Lung (tissue), 16 donors: ENCODE results near the gene SP4. TPM values are rescaled to one million over a fixed set of nuclear protein-coding genes. Genes with fewer than 3 reads are reported as not detected.

Experiments used
- ATAC-seq: fragments of 200-7000 bp; cut with Tn5 transposase; one replicate; pipeline ENCODE4 v1.9.1; 2020; ENCODE audit warnings: moderate number of reproducible peaks; ENCODE audit not compliant: insufficient read depth, low FRiP score
- DNase-seq, 3 donors: peaks; one replicate each; pipeline ENCODE4 v3.0.0-alpha.2; 2013 to 2017
- H3K27ac ChIP-seq, 2 donors: one replicate each; pipeline ENCODE4 v1.5.1; 2013; ENCODE audit warnings: mild to moderate bottlenecking in 2 of 2, moderate library complexity in 2 of 2, control low read depth in 1 of 2, inconsistent platforms in 1 of 2, low read depth in 1 of 2, low read length in 1 of 2
- H3K27me3 ChIP-seq, 3 donors: one replicate each; pipeline ENCODE4 v1.5.1; 2013; ENCODE audit warnings: low read length in 2 of 3; ENCODE audit not compliant: control insufficient read depth in 3 of 3, insufficient read depth in 3 of 3
- H3K36me3 ChIP-seq, 4 donors: one replicate each; pipeline ENCODE4 v1.5.1; 2013; ENCODE audit warnings: low read length in 4 of 4, mild to moderate bottlenecking in 1 of 4, moderate library complexity in 1 of 4; ENCODE audit not compliant: control insufficient read depth in 4 of 4, insufficient read depth in 4 of 4
- H3K4me1 ChIP-seq, 5 donors: one replicate each; pipeline ENCODE4 v1.5.1; 2013; ENCODE audit warnings: low read length in 5 of 5, mild to moderate bottlenecking in 2 of 5, moderate library complexity in 1 of 5; ENCODE audit not compliant: control insufficient read depth in 5 of 5, insufficient read depth in 5 of 5
- H3K4me3 ChIP-seq: one replicate; pipeline ENCODE4 v1.5.1; 2013; ENCODE audit warnings: mild to moderate bottlenecking, control low read depth, moderate library complexity
- H3K9ac ChIP-seq, 2 donors: one replicate each; pipeline ENCODE4 v1.5.1; 2013; ENCODE audit warnings: low read length in 2 of 2, control low read depth in 1 of 2; ENCODE audit not compliant: insufficient read depth in 1 of 2
- H3K9me3 ChIP-seq, 4 donors: one replicate each; pipeline ENCODE4 v1.5.1; 2013; ENCODE audit warnings: low read length in 3 of 4, mild to moderate bottlenecking in 1 of 4, moderate library complexity in 1 of 4; ENCODE audit not compliant: control insufficient read depth in 4 of 4, insufficient read depth in 3 of 4
- CTCF ChIP-seq: IDR thresholded peaks from 2 replicates; pipeline ENCODE4 v1.5.1; 2012; ENCODE audit warnings: mild to moderate bottlenecking; ENCODE audit errors: control extremely low read depth, extremely low read depth
- WGBS, 2 donors: extraction: QIAGEN DNeasy Blood & Tissue Kit; methylation state at CpG; one replicate each; pipeline ENCODE4 v1.1.7; 2013; 5-methylcytosine and 5-hydroxymethylcytosine counted together
- long read RNA-seq, 5 donors: transcript quantifications; one replicate each; lab custom pipeline, GENCODE V29; 2026
- polyA plus RNA-seq, 2 donors: library from polyadenylated mRNA; stranded (reverse); fragments of 200-250 nt; gene quantifications; one replicate each; pipeline ENCODE4 v1.2.1, GENCODE V29; 2013
- total RNA-seq, 2 donors: library from RNA; depleted of rRNA in 1 of 2; stranded (reverse); fragments of >200 nt in 1 of 2; gene quantifications; one replicate each; pipeline ENCODE4 v1.2.1, GENCODE V29; 2014 to 2021
- donor health status: control.
- donor health status: control.
- donor health status: Bipolar disorder and iron deficiency.
- donor health status: healthy.
- donor health status: DM: yes; HTN: yes; CAD: no.

The SP4 gene
- total RNA-seq (10 to 100 TPM in 1 of 2 donors, 1 to 10 TPM in 1; 6.0 to 16.6 TPM), polyA plus RNA-seq (1 to 10 TPM; 1.5 to 2.1 TPM)
- long read RNA-seq, donor 1, full-length matches to known transcripts, result 2 of 16 reads
- long read RNA-seq, donor 1, partial matches to known transcripts, result 14 of 16 reads
- long read RNA-seq, donor 1, other reads (novel, unspliced or antisense), result 0 of 16 reads
- long read RNA-seq, donor 2, result 0 reads
- long read RNA-seq, donor 3, result 0 reads
- long read RNA-seq, donor 4, result 0 reads
- long read RNA-seq, donor 5, full-length matches to known transcripts, result 1 of 11 reads
- long read RNA-seq, donor 5, partial matches to known transcripts, result 10 of 11 reads
- long read RNA-seq, donor 5, other reads (novel, unspliced or antisense), result 0 of 11 reads

- H3K4me3 ChIP-seq, result peak within 1 kb of the TSS; percentile 79
- peak within 1 kb of the TSS; percentile 76 to 84 for H3K9ac ChIP-seq
- no peaks in the 10 kb centered on the region for H3K27me3 ChIP-seq
- H3K9me3 ChIP-seq, result peaks cover 0 to 2% (median 0%) of the 10 kb centered on the region in 4 donors
- peak; percentile 96 to 98 (median 96) for DNase-seq
- TF ChIP-seq CTCF, result no peak
- peaks cover 0 to 4% (median 0%) of the 10 kb centered on the region in 4 donors for H3K36me3 ChIP-seq
- peak within 1 kb of the TSS; percentile 98 to 99 for H3K27ac ChIP-seq
- 0 to 1% methylated on average over 49 to 63 of the region's 63 CpGs for WGBS, 2 donors
- ATAC-seq, result peak; percentile 90
- H3K4me1 ChIP-seq, result peaks cover 7 to 28% (median 13%) of the 10 kb centered on the region in 5 donors
Measured at GRCh38 chr7:21427871-21428658, at the start of gene SP4. Gene SP4, plus strand, starts transcription at chr7:21428083. Its CDS starts 169 bp downstream, at chr7:21428252.

- no peaks in the 10 kb centered on the region for H3K4me1 ChIP-seq
- WGBS, 2 donors, result 57 to 74% methylated on average over 2 of the region's 2 CpGs
- H3K36me3 ChIP-seq, result no peaks in the 10 kb centered on the region
- TF ChIP-seq CTCF, result no peak
- H3K4me3 ChIP-seq, result no peak overlapping the region
- DNase-seq (no peak), ATAC-seq (no peak)
- no peak overlapping the region for H3K9ac ChIP-seq
- no peaks in the 10 kb centered on the region for H3K9me3 ChIP-seq
- H3K27me3 ChIP-seq, result no peaks in the 10 kb centered on the region
- no peak overlapping the region for H3K27ac ChIP-seq
Measured at GRCh38 chr7:21383227-21384220, 44.4 kb upstream of the SP4 start.

GRCh38 chr7:21393937-21394336, 33.9 kb upstream of the SP4 start:
- 43 to 44% methylated on average over 2 of the region's 2 CpGs for WGBS, 2 donors
- H3K4me1 ChIP-seq, result no peaks in the 10 kb centered on the region
- H3K9ac ChIP-seq, result no peak overlapping the region
- no peaks in the 10 kb centered on the region for H3K9me3 ChIP-seq
- no peak overlapping the region for H3K4me3 ChIP-seq
- TF ChIP-seq CTCF, result no peak
- DNase-seq, result no peak
- H3K27ac ChIP-seq, result no peak overlapping the region
- peaks cover 0 to 2% (median 0%) of the 10 kb centered on the region in 3 donors for H3K27me3 ChIP-seq
- ATAC-seq, result no peak
- no peaks in the 10 kb centered on the region for H3K36me3 ChIP-seq
